Fibroblast of skin of left quadriceps (primary cell): ENCODE results near the gene BET1.
A peak's percentile ranks its signal among the peaks of the same experiment; 100 is the strongest.
"Not testable (repeated sequence)": the region's sequence is repeated elsewhere in the genome, so short reads cannot be mapped to it uniquely, and the experiment has no call there.

Source experiments
- DNase-seq, 2 experiments: peaks; one replicate each; pipeline ENCODE4 v3.0.0-alpha.2; 2013; ENCODE audit warnings: low read depth in 2 of 2

BET1 gene, protein sequence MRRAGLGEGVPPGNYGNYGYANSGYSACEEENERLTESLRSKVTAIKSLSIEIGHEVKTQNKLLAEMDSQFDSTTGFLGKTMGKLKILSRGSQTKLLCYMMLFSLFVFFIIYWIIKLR

DNA sequence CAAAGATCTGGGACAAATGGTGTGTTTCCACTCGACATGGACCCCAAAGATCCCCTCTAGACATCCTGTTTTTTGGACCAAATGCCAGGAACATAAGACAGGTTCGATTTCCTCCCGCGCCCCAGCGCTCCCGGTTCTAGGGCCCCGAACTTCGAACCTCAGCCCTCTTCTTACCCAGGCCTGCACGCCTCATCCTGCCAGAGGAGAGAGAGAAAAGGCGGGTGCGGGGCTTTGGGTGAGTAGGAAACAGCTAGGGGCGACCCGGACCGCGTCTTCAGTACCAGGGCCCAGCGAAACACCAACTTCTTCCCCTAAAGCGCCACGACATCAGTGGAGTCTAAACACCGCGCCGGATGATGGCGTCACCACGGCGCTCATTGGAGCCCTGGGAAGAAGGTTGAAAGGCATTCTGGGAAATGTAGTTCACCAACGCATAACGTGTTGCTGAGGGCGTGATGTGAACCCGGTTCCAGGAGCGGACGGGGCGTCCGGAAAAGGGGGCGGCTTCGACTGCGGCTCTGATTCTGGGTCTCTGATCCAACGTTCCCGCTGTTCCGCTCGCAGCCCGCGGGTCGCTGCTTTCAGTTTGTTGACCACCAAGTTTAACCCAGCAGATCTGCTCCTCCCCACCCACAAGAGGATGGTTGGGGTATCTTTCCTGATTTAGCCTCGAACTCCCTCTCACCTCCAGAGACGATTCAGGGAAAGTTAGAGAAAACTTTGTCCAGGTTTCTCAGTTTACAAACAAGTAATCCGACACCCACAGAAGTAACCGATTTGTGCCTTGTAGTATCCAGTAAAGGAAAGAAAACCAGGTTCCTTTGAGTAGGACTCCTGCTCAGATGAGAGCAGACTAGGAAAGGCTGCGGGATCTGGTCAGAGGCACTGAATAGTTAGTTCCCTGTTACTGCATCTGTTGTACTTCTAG, at the start of gene BET1:
TSS of gene BET1 (minus strand) at position 332 of the 928 bp plus-strand sequence. CDS start at position 193, 139 bp downstream.
- DNase-seq = peak; percentile 94 to 96

DNA sequence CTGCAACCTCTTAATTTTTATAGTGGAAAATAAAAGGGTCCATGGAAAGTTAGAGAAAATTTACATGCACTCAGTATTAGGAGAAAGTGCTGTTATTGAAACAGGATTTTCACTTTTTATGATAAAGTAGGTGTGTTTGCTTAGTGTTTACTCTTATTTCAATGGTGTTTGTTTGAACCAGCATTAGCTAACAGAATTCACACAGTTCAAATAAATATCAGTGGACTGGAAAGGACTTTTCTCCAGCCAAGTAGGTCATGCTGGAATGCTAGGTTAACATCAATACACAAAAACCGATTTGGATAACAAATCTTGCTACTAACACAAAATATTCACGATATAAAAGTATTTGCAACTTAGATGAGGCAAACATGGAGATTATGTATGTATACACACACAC, 49.4 kb upstream of the BET1 start:
- no peak for DNase-seq

DNA sequence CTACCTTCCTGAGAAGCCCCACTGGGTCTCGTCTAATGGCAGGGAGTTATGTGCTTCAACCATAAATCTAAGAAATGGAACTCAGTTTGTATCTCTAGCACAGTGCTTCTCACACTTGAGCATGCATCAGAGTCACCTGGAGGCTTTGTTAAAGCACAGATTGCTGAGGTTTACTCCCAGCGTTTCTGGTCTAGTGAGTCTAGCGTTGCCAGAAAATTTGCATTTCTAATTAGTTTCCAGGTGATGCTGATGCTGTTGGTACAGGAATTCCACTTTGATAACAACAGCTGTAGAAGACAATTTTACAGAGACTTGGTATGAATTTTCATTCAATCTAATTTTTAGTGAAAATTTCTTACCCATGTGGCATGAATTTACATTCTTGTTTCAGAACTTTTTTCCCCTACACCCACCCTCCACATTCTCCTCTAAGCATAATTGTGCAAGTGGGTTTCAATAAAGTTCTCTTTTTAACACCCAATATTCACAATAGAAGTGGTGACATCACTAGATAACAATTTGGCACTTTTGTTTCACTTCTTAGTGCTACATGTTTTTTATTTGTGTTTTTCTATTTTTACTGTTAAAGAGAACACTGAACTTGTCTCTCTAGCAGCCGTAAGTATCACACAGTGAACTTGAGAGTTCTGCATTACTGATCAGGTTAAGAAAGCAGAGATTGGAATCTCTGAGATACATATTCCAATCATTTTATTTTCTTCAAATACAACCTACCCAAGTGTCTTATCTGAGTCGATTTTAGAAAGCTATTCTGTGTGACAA, 48.4 kb upstream of the BET1 start:
- no peak for DNase-seq

DNA sequence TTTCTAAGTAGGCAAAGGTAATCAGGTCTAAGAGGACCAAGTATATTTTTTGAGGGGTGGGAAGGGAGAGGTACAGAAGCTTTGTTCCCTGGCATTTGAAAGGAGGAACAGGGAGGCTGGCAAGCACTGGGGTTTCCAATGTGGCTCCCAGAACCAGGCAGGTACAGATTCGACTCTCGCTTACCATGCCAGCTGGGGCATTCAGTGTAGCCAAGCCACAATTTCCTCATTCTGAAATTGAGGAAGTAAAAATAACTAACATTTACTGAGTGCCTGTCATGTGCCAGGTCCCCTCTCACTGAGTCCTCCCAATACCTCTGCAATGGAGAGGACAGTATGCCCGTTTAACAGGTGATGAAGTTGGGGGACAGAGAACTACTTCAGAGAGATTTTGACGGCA, 45.9 kb upstream of the BET1 start:
- DNase-seq = no peak

DNA sequence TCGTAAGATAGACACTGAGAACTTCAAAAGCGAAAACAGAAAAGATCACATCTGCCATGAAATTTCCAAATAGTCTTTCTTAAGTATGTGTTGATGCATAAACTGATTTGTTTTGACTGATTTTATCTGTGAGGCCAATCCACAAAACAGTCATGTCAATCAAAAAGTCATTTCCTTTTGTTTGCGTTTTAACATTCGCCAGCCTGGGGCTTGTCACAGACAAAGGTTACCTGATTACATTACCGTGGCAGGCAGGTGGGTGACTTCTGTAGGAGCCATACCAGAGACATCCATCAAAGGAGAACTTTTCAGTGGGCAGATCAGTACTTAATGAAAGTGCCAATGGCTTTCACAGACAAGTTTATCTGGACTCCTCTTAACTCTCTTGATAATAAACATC, 45.5 kb upstream of the BET1 start:
- no peak for DNase-seq

DNA sequence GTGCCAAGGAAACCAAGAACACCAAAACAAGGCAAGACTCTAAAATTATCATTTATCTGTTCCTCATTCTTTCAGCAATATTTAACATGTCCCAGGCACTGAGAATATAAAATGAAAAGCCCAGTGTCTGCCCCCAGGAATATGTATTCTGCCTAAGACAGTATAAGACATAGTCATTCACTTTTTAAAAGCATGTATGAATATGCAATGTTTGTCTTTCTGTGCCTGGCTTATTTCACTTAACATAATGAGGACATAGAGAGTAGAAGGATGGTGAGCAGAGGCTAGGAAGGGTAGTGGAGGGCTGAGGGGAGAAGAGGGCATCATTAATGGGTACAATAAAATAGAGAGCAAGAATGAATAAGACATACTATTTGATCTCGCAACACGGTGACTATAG, 44.6 kb upstream of the BET1 start:
- DNase-seq = no peak

DNA sequence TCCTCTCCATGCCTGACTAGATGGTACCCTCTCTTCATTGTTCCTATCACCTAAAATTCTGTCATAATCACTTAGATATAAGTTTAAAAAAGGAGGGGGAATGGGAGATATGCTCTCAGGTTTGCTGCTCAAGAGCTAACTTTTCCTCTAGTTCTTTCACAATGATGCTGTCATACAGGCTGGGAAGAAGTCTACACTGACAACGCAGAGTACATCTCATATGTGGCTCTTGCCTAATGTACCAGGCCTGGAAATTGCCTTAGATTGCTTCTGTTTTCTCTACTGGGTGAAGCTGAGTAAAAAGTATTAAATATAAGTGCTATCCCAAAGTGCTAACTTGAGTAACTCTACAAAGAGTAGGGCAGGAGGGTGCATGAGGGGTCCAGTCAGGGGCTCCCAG, 43.8 kb upstream of the BET1 start:
- no peak for DNase-seq

DNA sequence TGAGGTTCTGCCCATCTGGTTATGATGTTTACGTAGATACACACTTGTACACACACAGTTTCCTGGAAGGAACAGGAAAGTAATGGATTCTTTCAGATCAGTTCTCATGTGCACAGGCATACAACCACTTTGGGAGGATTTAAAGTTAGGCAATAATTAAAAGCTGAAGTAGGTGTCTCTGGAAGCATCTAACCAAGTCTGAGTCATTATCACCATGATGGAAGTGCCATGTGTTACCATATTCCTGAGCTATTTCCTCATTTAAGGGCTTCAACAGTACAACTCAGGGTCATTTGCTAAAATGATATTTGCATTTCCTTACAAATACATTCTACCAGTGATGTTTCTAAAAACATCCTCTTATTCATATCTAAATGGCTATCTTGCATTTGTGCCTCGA, 41.4 kb upstream of the BET1 start:
- no peak for DNase-seq

DNA sequence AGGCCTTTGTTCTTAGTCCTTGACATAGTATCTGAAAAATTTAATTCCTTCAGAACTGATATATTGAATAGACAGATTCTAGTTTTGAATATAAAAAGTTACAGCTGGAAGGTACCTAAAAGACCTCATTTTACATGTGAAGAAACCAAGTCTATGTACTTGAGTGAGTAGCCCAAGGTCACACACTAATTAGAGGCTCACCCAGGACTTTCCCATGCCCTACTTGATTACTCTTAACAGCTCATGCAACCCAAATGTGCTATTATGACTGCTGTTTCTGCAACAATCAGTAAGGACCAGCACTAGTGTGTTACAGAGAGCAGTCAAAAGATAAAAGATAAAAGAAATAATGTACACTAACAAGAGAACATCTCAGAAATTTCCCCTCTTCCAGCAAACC, 40.7 kb upstream of the BET1 start:
- no peak for DNase-seq

DNA sequence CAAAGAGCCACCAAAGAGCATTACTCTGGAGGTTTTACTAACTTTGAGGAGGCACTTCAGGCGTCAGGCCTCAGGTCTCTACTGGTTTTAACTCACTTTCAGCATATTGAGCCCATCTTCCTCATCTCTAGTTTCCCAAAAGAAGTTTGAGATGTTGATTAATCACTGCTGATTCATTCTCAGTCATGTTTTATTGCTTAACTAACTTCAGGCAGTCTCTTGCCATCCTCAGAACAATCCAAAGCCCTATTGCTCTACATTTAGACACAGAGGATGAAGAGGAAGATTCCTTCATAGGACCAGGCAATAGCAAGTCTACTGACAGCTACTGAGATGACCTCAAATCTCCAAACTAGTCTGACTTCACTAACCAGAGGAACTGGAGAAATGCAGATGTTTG, 39.1 kb upstream of the BET1 start:
- DNase-seq = peak in 1 of 2 experiments; percentile 49

DNA sequence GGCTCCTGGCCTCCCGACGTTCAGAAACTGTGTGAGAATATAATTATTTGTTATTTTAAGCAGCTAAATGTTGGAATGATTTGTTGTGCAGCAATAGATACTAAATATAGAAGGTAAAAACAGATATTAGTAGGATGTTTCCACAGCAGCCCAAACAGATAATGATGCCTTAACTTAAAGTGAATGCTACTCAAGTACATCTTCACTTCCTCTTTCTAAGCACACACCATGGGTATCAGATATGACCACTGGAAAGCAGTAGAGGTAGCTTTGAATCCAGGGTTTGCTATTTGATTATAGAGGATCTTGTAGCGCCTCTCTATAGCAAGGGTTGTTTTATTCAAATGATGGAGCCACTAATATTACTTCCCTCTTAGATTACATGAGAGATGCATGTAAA, 38.2 kb upstream of the BET1 start:
- DNase-seq = no peak

DNA sequence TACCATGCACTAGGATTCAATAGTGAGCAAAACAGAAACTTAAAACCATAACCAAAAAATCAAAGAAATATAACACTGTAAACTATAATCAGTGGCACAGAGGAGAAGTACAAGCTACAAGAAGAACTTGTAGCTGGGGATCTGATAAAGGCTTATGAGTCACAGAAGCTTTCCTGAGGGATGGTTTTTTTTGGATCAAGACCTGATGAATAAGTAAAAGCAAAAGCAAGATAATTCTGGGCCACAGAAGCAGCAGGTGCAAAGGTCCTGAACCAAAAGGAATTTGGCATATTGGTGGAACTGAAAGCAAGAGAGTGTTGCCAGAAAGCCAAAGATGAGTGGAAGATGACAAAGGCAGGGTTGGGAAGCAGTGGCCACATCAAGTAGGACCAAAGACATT, 37.4 kb upstream of the BET1 start:
- no peak for DNase-seq

DNA sequence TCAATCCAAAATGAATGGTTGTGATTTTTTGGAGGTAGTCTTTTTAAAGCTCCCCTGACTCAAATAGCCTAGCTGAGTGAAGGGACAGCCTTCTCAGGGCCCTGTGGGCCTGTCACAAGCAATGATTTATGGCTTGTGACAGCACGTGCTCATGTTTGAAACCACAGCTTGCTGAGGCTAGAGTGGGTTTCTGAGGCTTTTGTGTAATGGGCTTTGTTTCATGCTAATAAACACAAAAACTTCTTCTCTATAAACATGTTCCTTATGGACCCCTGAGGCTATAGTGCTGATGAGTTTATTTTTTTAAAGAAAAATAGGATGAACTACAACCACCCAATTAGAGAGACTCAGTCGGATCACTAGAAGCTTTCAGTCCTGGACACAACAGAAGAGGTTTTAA, 36.1 kb upstream of the BET1 start:
- DNase-seq = no peak

DNA sequence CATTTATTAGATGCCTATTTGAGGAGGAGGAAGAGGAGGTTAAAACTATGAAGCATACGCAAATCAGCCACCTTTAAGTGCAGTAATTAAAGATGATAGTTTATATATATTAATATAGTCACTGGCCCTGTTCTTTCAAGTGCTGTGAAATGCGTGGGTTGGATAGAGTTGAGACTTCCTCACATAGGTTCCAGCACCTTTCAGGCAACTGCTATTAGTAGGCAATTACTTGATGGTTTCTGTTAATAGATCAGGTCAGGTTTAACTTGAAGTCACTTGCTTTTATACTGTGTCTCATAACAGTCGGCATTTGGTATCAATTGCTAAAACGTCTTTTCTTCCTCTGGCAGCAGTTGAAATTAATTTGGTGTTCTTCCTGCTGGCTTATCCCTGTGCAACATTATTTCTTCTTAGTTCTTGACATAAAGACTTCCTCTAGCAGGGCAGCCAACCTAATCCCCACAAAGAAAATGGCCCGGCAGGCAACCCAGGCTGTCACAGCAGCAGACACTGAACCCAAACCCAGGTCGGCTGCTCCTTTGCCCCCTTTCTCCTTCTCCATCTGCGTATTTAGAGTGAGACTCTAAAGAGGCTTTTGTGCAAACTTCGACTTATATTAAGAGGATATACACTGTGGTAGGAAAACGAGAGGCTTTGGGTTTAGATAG, 35.3 kb upstream of the BET1 start:
- no peak for DNase-seq

DNA sequence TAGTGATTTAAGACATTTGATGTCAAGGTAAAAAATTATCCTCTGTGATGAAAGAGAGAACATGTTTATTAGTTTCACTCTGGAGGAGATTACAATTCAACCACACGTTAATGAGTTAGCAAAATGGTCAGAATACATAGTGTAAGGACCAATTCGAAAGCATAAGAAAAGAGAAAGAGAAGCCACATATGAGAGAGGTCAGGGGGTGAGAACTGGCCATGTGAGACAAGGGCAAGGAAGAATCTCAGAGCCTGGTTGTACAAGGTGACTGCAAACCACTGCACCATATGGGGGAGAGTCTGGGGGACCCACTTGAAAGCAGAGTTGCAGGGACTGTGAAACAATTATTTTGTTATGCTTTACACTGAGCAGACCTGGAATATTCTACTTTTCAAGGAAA, 27.7 kb upstream of the BET1 start:
- DNase-seq = no peak

DNA sequence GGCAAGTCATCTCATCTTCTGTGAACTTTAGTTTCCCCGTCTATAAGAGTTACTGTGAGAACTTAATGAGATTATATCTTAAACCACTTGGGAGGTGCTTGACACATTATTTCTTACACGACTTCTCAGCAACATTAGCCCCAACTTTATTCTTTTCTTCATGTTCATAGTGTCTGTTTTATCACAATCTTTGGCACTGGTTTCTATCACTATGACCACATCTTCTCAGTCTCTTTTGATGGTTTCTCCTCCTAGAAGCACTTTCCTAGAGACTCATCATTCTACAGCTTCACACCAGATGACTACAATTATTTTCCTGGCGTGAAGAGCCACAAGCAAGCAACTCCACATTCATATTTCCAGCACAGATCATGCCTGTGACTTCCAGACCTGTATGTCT, 26.5 kb upstream of the BET1 start:
- DNase-seq = no peak

DNA sequence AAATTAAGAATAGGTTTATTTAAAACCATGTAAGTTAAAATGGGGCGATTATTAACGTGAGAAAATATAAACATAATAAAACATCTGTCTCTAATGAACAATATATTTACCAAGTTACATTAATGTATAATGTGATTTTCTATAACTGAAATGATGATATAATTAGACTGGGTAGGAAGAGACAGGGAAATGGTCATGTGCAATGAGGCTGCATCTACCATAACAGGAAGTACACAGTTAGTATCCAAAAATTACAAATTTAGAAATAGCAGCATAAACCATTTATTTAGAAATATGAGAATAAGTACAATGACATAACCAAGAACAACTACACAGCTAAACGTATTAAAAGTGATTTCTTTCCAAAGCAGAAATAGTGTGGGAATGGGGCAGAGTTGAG, 25.8 kb upstream of the BET1 start:
- no peak for DNase-seq

DNA sequence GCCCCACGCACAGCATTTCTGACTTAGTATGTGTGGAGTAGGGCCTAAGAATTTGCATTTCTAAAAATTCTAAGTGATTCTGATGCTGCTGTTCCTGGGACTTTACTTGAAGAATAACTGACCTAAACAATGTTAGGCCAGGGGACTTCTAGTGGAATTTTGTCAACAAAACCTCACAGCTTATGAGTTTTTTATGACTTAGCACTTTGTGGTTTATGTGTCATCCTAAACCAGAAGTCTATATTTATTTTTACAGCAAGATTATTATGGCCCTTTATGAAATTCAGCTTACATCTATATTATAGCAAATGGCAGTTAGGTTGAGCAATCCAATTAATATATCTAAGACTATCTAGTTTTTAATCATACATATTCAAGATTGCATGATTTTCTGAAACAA, 24.6 kb upstream of the BET1 start:
- DNase-seq = peak; percentile 27

DNA sequence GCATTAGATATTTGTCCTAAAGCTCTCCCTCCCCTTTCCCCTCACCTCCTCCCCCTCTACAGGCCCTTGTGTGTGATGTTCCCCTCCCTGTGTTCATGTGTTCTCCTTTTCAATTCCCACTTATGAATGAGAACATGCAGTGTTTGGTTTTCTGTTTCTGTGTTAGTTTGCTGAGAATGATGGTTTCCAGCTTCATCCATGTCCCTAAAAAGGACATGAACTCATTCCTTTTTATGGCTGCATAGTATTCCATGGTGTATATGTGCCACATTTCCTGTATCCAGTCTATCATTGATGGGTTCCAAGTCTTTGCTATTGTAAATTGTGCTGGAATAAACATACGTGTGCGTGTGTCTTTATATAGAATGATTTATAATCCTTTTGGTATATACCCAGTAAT, 22.5 kb upstream of the BET1 start:
- DNase-seq = not testable (repeated sequence)

DNA sequence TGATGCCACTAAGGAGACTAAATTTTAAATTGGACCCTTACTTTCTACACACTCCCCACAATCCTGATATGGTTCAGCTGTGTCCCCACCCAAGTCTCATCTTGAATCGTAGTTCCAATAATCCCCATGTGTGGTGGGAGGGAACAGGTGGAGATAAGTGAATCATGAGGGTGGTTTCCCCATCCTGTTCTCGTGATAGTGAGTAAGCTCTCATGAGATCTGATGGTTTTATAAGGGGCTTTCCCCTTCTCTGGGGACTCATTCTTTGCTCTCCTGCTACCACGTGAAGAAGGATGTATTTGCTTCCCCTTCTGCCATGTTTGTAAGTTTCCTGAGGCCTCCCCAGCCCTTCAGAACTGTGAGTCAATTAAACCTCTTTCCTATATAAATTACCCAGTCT, 18.4 kb upstream of the BET1 start:
- no peak for DNase-seq

DNA sequence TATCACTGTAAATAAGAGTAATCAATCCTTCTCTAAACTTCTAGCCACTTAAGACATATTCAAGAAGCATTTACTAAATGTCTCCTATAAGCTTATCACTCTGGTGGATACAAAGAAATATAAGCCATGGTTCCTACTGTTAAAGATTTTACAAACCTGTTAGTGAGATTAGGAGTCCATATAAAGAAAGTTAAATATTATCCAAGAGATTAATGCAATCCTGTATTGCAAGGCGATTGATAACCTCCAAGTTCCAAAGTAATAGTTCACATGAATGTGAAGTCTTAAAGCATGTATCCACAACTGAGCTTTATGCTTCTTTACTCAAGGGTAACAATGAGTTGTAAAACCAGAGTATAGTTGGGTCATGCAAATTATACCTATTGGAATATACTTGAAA, 12.6 kb upstream of the BET1 start:
- no peak for DNase-seq

DNA sequence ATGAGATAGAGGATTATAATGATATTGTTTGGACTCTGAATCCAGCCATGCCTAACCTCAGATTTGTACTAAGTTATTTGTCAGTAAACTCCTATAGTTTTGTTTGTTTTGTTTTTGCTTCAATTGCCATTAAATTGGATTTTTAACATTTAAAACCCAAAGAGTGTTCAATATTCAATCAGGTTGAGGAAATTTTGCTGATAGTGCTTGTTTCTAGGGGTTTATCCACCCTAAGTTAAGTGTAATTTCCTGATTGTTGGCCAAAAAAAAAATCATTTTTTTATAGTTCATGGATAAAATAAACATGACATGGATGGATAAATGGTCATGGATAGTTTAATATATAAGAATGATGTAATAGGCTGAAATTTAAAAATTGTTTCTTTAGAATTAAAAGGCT, 11.4 kb upstream of the BET1 start:
- DNase-seq = no peak
